Activated CD8-positive, alpha-beta memory T cell treated with anti-CD3 and anti-CD28 coated beads, Interleukin-2, amount 50 U/mL, for 4 hours (primary cell): ENCODE measurements around the gene TEX44.

Source experiments
- DNase-seq: peaks from one replicate; pipeline ENCODE4 v3.0.0-alpha.2; 2020

The TEX44 gene

DNA sequence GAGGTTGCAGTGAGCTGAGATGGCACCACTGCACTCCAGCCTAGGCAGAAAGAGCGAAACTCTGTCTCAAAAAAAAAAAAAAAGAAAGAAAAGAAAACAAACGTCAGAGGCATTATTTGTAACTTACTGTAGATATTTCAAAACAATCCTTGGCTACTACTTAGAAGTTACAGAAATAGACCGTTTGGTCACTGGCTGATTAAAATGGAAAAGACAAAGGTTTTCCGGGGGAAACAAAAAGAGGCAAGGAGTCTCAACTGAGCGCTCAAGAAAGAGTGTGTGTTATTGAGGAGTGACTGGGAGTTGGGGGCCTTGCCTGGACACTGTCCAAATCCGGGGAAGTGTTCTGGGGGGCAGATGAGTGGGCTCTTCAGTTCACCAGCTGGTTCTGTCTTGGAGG, 47.6 kb downstream of the TEX44 start:
- DNase-seq = no peak

DNA sequence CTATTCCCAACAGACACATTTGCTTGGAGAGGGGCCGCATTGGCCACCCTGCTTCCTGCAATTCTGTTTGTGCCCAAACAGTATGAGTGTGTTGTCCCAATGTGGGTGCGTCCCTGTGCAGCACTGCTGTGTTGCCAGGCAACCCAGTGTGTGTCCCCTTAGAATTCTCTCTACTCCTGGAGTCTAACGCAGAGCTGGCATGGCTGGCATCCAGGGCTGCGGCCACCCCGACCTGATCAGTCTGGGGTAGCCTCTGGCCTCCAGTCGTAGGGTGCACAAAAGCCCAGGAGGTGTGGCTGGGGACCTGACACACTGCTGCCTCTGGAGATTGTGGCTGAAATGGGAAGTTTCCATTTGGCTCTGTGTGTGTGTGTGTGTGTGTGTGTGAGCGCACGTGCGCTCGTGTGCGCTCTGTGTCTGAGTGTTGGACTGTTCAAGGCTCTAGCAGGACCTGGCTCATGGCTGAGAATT, 48.0 kb downstream of the TEX44 start:
- no peak for DNase-seq

DNA sequence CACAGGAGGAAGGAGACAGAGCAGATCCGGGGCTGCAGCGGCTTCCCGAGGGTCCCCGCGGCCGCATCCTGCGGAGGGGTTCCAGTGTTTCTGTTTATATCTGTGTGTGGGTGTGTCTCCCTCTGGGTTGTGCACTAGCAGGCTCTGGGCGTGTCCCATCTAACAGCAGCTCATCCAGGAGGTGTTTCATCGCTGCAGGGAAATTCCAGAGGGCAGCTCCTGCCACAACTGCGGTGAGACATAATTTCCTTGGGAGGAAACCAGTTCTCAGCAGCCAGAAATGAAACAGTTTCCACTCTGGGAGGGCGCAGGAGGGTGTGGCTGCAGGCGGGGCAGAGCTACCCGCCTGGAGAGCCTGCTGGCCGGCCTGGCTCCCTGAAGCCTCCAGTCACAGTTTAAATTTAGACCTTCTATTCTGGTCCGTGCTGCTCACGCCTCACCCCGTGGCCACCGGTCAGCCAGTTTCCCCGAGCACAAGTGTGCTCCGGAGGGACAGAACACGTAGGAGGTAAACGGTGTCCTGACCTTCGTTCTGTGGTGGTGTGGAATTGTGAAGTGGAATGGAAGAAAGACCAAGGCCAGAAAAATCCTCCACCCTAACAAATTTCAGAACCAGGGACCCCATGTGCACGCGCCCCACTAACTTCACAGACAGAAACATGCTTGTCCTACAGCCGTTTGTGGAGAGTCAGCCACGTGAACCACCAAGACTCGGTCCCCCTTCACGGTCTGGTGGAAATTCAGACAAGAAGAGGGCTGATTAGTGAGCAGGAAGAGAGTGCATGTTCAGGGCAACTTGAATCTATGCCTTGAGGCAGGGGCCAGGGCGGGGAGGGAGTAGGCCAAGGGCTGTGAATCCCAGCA, 50.2 kb downstream of the TEX44 start:
- DNase-seq = peak; percentile 55

DNA sequence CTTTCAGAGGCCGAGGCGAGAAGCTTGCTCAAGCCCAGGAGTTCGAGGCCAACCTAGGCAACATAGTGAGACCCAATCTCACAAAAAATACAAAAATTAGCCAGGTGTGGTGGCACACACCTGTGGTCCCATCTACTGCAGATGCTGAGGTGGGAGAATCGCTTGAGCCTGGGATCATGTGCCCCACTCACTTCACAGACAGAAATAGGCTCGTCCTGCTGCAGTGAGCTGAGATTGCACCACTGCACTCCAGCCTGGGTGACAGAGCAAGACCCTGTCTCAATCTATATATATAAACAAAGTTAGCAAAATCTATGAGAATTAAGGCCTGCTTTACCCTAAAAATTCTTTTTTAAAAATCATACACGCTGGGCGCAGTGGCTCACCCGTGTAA, 50.8 kb downstream of the TEX44 start:
- no peak for DNase-seq
